ENCODE data around the gene PTPN12. TPM values are rescaled to one million over a fixed set of nuclear protein-coding genes. Genes with fewer than 3 reads are reported as not detected.

The PTPN12 gene
- total and polyA plus RNA-seq, 2 of the 4 experiments (the other 2 are of a cell fraction): 24.7 to 31.0 TPM

GRCh38 chr7:77619314-77619713 is 82.2 kb downstream of the PTPN12 start:
- TF ChIP-seq MXI1 (IDR thresholded peaks at IDR 0.05; ENCODE audit: borderline replicate concordance, low read depth, low read length) (no peak), MAZ (IDR thresholded peaks at IDR 0.05; ENCODE audit: borderline replicate concordance, low read depth, low read length) (no peak), POLR2A (IDR thresholded peaks at IDR 0.05; ENCODE audit: low read depth, low read length) (no peak), FOS (IDR thresholded peaks at IDR 0.05; ENCODE audit: low read depth, low read length) (no peak), RAD21 (IDR thresholded peaks at IDR 0.05; ENCODE audit: low read length) (no peak), SMC3 (IDR thresholded peaks at IDR 0.05; ENCODE audit: low read depth, low read length) (no peak), CHD1 (IDR thresholded peaks at IDR 0.05; ENCODE audit: low read depth, low read length) (no peak), RFX5 (IDR thresholded peaks at IDR 0.05; ENCODE audit: low read depth, low read length) (no peak), RCOR1 (IDR thresholded peaks at IDR 0.05; ENCODE audit: insufficient replicate concordance, low read length) (no peak), CEBPB (IDR thresholded peaks at IDR 0.05; ENCODE audit: low read depth, low read length) (no peak)
- TF ChIP-seq, protein P1, sequence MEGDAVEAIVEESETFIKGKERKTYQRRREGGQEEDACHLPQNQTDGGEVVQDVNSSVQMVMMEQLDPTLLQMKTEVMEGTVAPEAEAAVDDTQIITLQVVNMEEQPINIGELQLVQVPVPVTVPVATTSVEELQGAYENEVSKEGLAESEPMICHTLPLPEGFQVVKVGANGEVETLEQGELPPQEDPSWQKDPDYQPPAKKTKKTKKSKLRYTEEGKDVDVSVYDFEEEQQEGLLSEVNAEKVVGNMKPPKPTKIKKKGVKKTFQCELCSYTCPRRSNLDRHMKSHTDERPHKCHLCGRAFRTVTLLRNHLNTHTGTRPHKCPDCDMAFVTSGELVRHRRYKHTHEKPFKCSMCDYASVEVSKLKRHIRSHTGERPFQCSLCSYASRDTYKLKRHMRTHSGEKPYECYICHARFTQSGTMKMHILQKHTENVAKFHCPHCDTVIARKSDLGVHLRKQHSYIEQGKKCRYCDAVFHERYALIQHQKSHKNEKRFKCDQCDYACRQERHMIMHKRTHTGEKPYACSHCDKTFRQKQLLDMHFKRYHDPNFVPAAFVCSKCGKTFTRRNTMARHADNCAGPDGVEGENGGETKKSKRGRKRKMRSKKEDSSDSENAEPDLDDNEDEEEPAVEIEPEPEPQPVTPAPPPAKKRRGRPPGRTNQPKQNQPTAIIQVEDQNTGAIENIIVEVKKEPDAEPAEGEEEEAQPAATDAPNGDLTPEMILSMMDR (conservative IDR thresholded peaks at IDR 0.05; ENCODE audit: low read depth, low read length): no peak
- TF ChIP-seq, protein P2, sequence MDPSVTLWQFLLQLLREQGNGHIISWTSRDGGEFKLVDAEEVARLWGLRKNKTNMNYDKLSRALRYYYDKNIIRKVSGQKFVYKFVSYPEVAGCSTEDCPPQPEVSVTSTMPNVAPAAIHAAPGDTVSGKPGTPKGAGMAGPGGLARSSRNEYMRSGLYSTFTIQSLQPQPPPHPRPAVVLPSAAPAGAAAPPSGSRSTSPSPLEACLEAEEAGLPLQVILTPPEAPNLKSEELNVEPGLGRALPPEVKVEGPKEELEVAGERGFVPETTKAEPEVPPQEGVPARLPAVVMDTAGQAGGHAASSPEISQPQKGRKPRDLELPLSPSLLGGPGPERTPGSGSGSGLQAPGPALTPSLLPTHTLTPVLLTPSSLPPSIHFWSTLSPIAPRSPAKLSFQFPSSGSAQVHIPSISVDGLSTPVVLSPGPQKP (IDR thresholded peaks at IDR 0.05; ENCODE audit: borderline replicate concordance, low read depth, low read length): no peak
- TF ChIP-seq, protein P3, sequence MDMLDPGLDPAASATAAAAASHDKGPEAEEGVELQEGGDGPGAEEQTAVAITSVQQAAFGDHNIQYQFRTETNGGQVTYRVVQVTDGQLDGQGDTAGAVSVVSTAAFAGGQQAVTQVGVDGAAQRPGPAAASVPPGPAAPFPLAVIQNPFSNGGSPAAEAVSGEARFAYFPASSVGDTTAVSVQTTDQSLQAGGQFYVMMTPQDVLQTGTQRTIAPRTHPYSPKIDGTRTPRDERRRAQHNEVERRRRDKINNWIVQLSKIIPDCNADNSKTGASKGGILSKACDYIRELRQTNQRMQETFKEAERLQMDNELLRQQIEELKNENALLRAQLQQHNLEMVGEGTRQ (IDR thresholded peaks at IDR 0.05; ENCODE audit: low read depth, low read length): no peak
- Histone ChIP-seq H3K9ac (ENCODE audit: low read depth, low read length) (no peak overlapping the region), H4K91ac (ENCODE audit: insufficient read depth, low read depth, low read length) (no peak overlapping the region), H3K56ac (ENCODE audit: extremely low read depth, insufficient read depth, low read length) (no peak overlapping the region), H3K36me3 (ENCODE audit: control insufficient read depth, insufficient read depth, low read length) (peaks cover 31% of the 10 kb centered on the region), H3K4me3 (ENCODE audit: insufficient read depth, low read depth, low read length) (no peak overlapping the region), H3K4me2 (ENCODE audit: low read depth, low read length) (no peak overlapping the region), H3K23ac (ENCODE audit: low read depth, low read length) (no peak overlapping the region), H3K18ac (ENCODE audit: low read depth, low read length) (no peak overlapping the region), H4K20me1 (ENCODE audit: insufficient read depth, low read length) (no peaks in the 10 kb centered on the region), H2BK15ac (ENCODE audit: low read depth, low read length) (no peak overlapping the region), H2BK120ac (ENCODE audit: low read depth, low read length) (no peak overlapping the region), H2AK5ac (ENCODE audit: low read depth, low read length) (no peak overlapping the region), H3K79me1 (ENCODE audit: low read depth in 1 of 2, low read length in 2 of 2) (peaks cover 15 to 46% of the 10 kb centered on the region in 2 experiments), H4K8ac (ENCODE audit: low read depth in 2 of 2, low read length in 2 of 2) (no peak overlapping the region), H3K4me1 (ENCODE audit: control insufficient read depth, insufficient read depth, low read length) (no peaks in the 10 kb centered on the region), H3K27ac (ENCODE audit: insufficient read depth, low read length) (no peak overlapping the region), H2AFZ (replicated peaks; ENCODE audit: low read length, poor library complexity) (no peak overlapping the region), H3K9me3 (ENCODE audit: control insufficient read depth, insufficient read depth, low read length) (no peaks in the 10 kb centered on the region), H2BK5ac (ENCODE audit: low read depth, low read length, poor library complexity, severe bottlenecking) (no peak overlapping the region), H3K27me3 (ENCODE audit: control insufficient read depth, insufficient read depth, low read length) (no peaks in the 10 kb centered on the region), H2BK20ac (ENCODE audit: low read depth, low read length) (no peak overlapping the region), H3K4ac (ENCODE audit: low read depth, low read length) (no peak overlapping the region), H3K9me1 (ENCODE audit: insufficient read depth, low read length) (peaks cover 6% of the 10 kb centered on the region), H4K5ac (ENCODE audit: low read depth, low read length) (no peak overlapping the region), H2AK9ac (replicated peaks; ENCODE audit: low read depth, low read length, poor library complexity) (no peak overlapping the region), H3K14ac (replicated peaks; ENCODE audit: low read depth, low read length) (no peak overlapping the region)
- BruUV-seq (replicated peaks): no TSS peak
- WGBS, 2 experiments (ENCODE audit: extremely low coverage in 2 of 2, insufficient read length in 1 of 2): 100% methylated on average over 1 of the region's 4 CpGs; no CpG with 5 or more reads in 1 of the 2 experiments
- ChIA-PET POLR2A (ENCODE audit: unreplicated experiment) (interaction anchor here (0.6 kb wide), 1 partner anchor 254 kb away, joined by 3 read pairs; no protein-coding TSS in a partner anchor), CTCF (no interaction called here)
- dilution Hi-C loops (cut with HindIII; ENCODE audit: low sequenced_read_pairs, unreplicated experiment) (no loop called here), intact Hi-C loops (cut with micrococcal nuclease) (no loop called here), in situ Hi-C loops (cut with MboI; ENCODE audit: low sequenced_read_pairs) (no loop called here)
- ATAC-seq (ENCODE audit: low read depth): no peak
- DNase-seq: no peak

Measured in IMR-90 (cell line).